HFF-Myc (cell line): Measurements from ENCODE around the gene SMARCA2.

Source experiments
- DNase-seq: peaks from one replicate; pipeline ENCODE4 v3.0.0-alpha.2; 2011; ENCODE audit warnings: low read depth; ENCODE audit errors: extremely low read depth
- H3K4me3 ChIP-seq: replicated peaks from 2 replicates; pipeline ENCODE4 v1.5.1; 2011; ENCODE audit warnings: low read depth, mild to moderate bottlenecking, control low read depth, low read length
- CTCF ChIP-seq: IDR thresholded peaks from 2 replicates; pipeline ENCODE4 v1.5.1; 2012; ENCODE audit warnings: mild to moderate bottlenecking, low read depth, low read length, control low read depth; ENCODE audit errors: missing control alignments

The SMARCA2 gene

GRCh38 chr9:2195211-2195610 is 180.1 kb downstream of the SMARCA2 start:
- no peak overlapping the region for H3K4me3 ChIP-seq
- DNase-seq: no peak
- TF ChIP-seq CTCF: no peak

GRCh38 chr9:2196757-2197156 is 181.6 kb downstream of the SMARCA2 start:
- no peak for TF ChIP-seq CTCF
- no peak for DNase-seq
- H3K4me3 ChIP-seq: no peak overlapping the region

DNA sequence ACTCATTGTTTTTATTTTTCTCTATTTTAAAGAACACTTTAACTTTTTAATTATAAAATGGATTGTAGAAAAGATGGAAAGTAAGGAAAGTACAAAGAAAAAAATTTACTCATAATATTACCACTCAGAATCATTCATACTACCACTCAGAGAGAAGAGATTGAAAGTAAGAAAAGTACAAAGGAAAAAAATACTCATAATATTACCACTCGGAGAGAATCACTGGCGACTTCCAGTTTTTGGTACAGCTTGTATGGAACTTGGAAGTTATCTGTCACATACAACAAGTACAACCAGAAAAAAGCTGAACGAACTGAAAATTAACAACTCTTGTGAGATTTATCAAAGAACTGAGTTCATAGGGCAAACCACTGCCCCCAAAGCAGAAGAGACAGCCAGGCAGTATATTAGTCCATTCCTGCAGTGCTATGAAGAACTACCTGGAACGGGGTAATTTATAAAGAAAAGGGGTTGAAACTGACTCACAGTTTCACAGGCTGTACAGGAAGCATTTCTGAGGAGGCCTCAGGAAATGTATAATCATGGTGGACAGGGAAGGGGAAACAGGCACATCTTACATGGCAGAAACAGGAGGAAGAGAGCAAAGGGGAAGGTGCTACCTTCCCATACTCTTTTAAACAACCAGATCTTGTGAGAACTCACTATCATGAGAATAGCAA is 183.9 kb downstream of the SMARCA2 start:
- H3K4me3 ChIP-seq: no peak overlapping the region
- TF ChIP-seq CTCF: no peak
- DNase-seq: no peak

DNA sequence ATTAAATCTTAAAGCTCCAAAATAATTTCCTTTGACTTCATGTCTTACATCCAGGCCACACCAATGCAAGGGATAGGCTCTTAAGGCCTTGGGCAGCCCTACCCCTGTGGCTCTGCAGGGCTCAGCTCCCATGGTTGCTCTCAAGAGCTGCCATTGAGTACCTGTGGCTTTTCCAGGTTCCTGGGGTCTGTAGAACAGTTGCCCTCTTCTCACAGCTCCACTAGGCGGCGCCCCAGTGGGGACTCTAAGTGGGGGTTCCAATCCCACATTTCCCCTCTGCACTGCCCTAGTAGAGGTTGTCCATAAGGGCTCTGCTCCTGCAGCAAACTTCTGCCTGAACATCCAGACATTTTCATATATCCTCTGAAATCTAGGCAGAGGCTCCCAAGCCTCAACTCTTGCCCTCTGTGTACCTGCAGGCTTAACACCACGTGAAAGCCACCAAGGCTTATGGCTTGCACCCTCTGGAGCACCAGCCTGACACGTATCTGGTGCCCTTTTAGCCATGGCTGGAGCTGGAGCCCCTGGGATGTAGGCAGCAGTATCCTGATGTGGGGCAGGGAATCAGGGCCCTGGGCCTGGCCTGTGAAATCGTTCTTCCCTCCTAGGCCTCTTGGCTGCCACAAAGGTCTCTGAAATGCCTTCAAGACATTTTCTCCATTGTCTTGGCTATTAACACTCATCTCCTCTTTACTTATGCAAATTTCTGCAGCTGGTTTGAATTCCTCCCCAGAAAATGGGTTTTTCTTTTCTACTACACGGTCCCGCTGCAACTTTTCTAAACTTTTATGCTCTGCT is 185.1 kb downstream of the SMARCA2 start:
- H3K4me3 ChIP-seq: no peak overlapping the region
- no peak for DNase-seq
- peak; percentile 16 for TF ChIP-seq CTCF

GRCh38 chr9:2208465-2208864 is 193.3 kb downstream of the SMARCA2 start:
- no peak for TF ChIP-seq CTCF
- no peak for DNase-seq
- H3K4me3 ChIP-seq: no peak overlapping the region

DNA sequence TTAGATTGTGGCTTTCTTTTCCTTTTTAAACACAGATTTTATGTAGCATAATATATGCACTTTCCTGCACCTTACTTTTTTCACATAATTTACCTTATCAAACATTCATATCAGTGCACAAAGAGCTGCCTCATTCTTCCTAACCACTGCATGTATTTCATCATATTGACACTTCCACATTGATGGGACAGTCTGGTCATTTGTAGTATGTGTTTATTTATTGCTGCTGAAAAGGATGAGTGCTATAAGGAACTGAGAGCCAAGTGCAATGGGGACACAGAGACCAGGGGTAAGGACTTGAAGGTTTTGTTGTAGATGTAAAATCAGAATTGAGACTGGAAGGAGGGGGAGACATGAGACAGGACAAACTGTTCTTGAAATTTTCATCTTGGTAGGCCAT is 193.8 kb downstream of the SMARCA2 start:
- DNase-seq: no peak
- no peak for TF ChIP-seq CTCF
- no peak overlapping the region for H3K4me3 ChIP-seq
